ENCODE measurements around the gene PDE3A. TPM values are rescaled to one million over a fixed set of nuclear protein-coding genes. Genes with fewer than 3 reads are reported as not detected.
"Not testable (repeated sequence)": the region's sequence is repeated elsewhere in the genome, so short reads cannot be mapped to it uniquely, and the experiment has no call there.

The PDE3A gene
- total RNA-seq, 1 experiment from 2014 or later: 0.80 TPM

GRCh38 chr12:20547816-20548575 lies 179.7 kb downstream of the PDE3A start:
- no peak overlapping the region for H3K4me3 ChIP-seq (ENCODE audit: low read depth, low read length, poor library complexity, severe bottlenecking)
- POLR2A ChIA-PET (ENCODE audit: low non-redundant PET): no interaction called here
- intact Hi-C loops (cut with micrococcal nuclease; ENCODE audit: unreplicated experiment): loop anchor here (5.0 to 10.0 kb wide), 2 partner anchors 81 to 423 kb away; no protein-coding TSS in a partner anchor

GRCh38 chr12:20548611-20549010 lies 180.3 kb downstream of the PDE3A start:
- no TSS peak for BruUV-seq (replicated peaks)
- no peak overlapping the region for H3K27ac ChIP-seq (ENCODE audit: low read depth, low read length, poor library complexity, severe bottlenecking)
- intact Hi-C loops (cut with micrococcal nuclease; ENCODE audit: unreplicated experiment): loop anchor here (5.0 to 10.0 kb wide), 2 partner anchors 81 to 424 kb away; no protein-coding TSS in a partner anchor
- H3K36me3 ChIP-seq (ENCODE audit: insufficient read depth, low read length, poor library complexity, severe bottlenecking): no peaks in the 10 kb centered on the region
- H3K9me3 ChIP-seq (ENCODE audit: low read depth, low read length, poor library complexity, severe bottlenecking): no peaks in the 10 kb centered on the region
- DNase-seq (ENCODE audit: low spot score): no peak
- peaks cover 14% of the 10 kb centered on the region for H3K27me3 ChIP-seq (replicated peaks; ENCODE audit: insufficient read depth, low read depth, low read length, poor library complexity)
- ChIA-PET CTCF (interaction anchor here (0.5 to 1.0 kb wide), 4 partner anchors 14 to 1469 kb away, joined by 3 to 6 read pairs (median 3); no protein-coding TSS in a partner anchor), POLR2A (ENCODE audit: low non-redundant PET) (no interaction called here)
- no peaks in the 10 kb centered on the region for H3K4me1 ChIP-seq (ENCODE audit: insufficient read depth, low read length, poor library complexity, severe bottlenecking)
- H3K4me3 ChIP-seq (ENCODE audit: low read depth, low read length, poor library complexity, severe bottlenecking): no peak overlapping the region
- TF ChIP-seq EZH2 (IDR thresholded peaks at IDR 0.05; ENCODE audit: borderline replicate concordance, low read depth, low read length, poor library complexity, severe bottlenecking) (no peak), CTCF (conservative IDR thresholded peaks at IDR 0.05; ENCODE audit: low read depth, low read length) (no peak)

More at GRCh38 chr12:20547816-20548575, 179.7 kb downstream of the PDE3A start:
- no peaks in the 10 kb centered on the region for H3K4me1 ChIP-seq (ENCODE audit: insufficient read depth, low read length, poor library complexity, severe bottlenecking)
- BruUV-seq (replicated peaks): no TSS peak
- DNase-seq (ENCODE audit: low spot score): no peak
- no peaks in the 10 kb centered on the region for H3K36me3 ChIP-seq (ENCODE audit: insufficient read depth, low read length, poor library complexity, severe bottlenecking)
- peaks cover 14% of the 10 kb centered on the region for H3K27me3 ChIP-seq (replicated peaks; ENCODE audit: insufficient read depth, low read depth, low read length, poor library complexity)
- CTCF ChIA-PET: interaction anchor here (0.6 kb wide), 1 partner anchor 14 kb away, joined by 6 read pairs; no protein-coding TSS in a partner anchor
- H3K9me3 ChIP-seq (ENCODE audit: low read depth, low read length, poor library complexity, severe bottlenecking): no peaks in the 10 kb centered on the region
- no peak overlapping the region for H3K27ac ChIP-seq (ENCODE audit: low read depth, low read length, poor library complexity, severe bottlenecking)
- no peak for TF ChIP-seq CTCF (conservative IDR thresholded peaks at IDR 0.05; ENCODE audit: low read depth, low read length)

- Histone ChIP-seq H3K27me3 (replicated peaks; ENCODE audit: insufficient read depth, low read depth, low read length, poor library complexity) (peaks cover 14% of the 10 kb centered on the region), H3K36me3 (ENCODE audit: insufficient read depth, low read length, poor library complexity, severe bottlenecking) (no peaks in the 10 kb centered on the region), H3K27ac (ENCODE audit: low read depth, low read length, poor library complexity, severe bottlenecking) (no peak overlapping the region), H3K4me3 (ENCODE audit: low read depth, low read length, poor library complexity, severe bottlenecking) (no peak overlapping the region), H3K9me3 (ENCODE audit: low read depth, low read length, poor library complexity, severe bottlenecking) (no peaks in the 10 kb centered on the region), H3K4me1 (ENCODE audit: insufficient read depth, low read length, poor library complexity, severe bottlenecking) (no peaks in the 10 kb centered on the region)
- CTCF ChIA-PET: interaction anchor here (0.5 to 1.0 kb wide), 6 partner anchors 13 to 1846 kb away, joined by 3 to 8 read pairs (median 4); no protein-coding TSS in a partner anchor
- no TSS peak for BruUV-seq (replicated peaks)
- peak; percentile 55 for DNase-seq (ENCODE audit: low spot score)
- POLR2A ChIA-PET (ENCODE audit: low non-redundant PET): no interaction called here
- TF ChIP-seq CTCF (conservative IDR thresholded peaks at IDR 0.05; ENCODE audit: low read depth, low read length) (peak; percentile 73), EZH2 (IDR thresholded peaks at IDR 0.05; ENCODE audit: borderline replicate concordance, low read depth, low read length, poor library complexity, severe bottlenecking) (no peak)
- intact Hi-C loops (cut with micrococcal nuclease; ENCODE audit: unreplicated experiment): loop anchor here (5.0 to 10.0 kb wide), 2 partner anchors 82 to 424 kb away; no protein-coding TSS in a partner anchor
These were observed 180.9 kb downstream of the PDE3A start for GRCh38 chr12:20549108-20549719.

- H3K36me3 ChIP-seq (ENCODE audit: insufficient read depth, low read length, poor library complexity, severe bottlenecking); H3K9me3 ChIP-seq (ENCODE audit: low read depth, low read length, poor library complexity, severe bottlenecking); H3K27ac ChIP-seq (ENCODE audit: low read depth, low read length, poor library complexity, severe bottlenecking); BruUV-seq (replicated peaks); DNase-seq (ENCODE audit: low spot score); intact Hi-C loops (cut with micrococcal nuclease; ENCODE audit: unreplicated experiment); CTCF ChIA-PET; H3K4me1 ChIP-seq (ENCODE audit: insufficient read depth, low read length, poor library complexity, severe bottlenecking); POLR2A ChIA-PET (ENCODE audit: low non-redundant PET); H3K4me3 ChIP-seq (ENCODE audit: low read depth, low read length, poor library complexity, severe bottlenecking): not testable (repeated sequence)
- peaks cover 20% of the 10 kb centered on the region for H3K27me3 ChIP-seq (replicated peaks; ENCODE audit: insufficient read depth, low read depth, low read length, poor library complexity)
These were observed 183.6 kb downstream of the PDE3A start for GRCh38 chr12:20551742-20552442.

GRCh38 chr12:20552586-20552985 lies 184.2 kb downstream of the PDE3A start:
- H3K9me3 ChIP-seq (ENCODE audit: low read depth, low read length, poor library complexity, severe bottlenecking); H3K27ac ChIP-seq (ENCODE audit: low read depth, low read length, poor library complexity, severe bottlenecking); DNase-seq (ENCODE audit: low spot score); BruUV-seq (replicated peaks); POLR2A ChIA-PET (ENCODE audit: low non-redundant PET); H3K36me3 ChIP-seq (ENCODE audit: insufficient read depth, low read length, poor library complexity, severe bottlenecking); CTCF ChIA-PET; H3K4me3 ChIP-seq (ENCODE audit: low read depth, low read length, poor library complexity, severe bottlenecking); intact Hi-C loops (cut with micrococcal nuclease; ENCODE audit: unreplicated experiment); H3K4me1 ChIP-seq (ENCODE audit: insufficient read depth, low read length, poor library complexity, severe bottlenecking): not testable (repeated sequence)
- H3K27me3 ChIP-seq (replicated peaks; ENCODE audit: insufficient read depth, low read depth, low read length, poor library complexity): peaks cover 18% of the 10 kb centered on the region
